ENCODE data around the gene LHX2.
A peak's percentile ranks its signal among the peaks of the same experiment; 100 is the strongest.

Gene LHX2

DNA sequence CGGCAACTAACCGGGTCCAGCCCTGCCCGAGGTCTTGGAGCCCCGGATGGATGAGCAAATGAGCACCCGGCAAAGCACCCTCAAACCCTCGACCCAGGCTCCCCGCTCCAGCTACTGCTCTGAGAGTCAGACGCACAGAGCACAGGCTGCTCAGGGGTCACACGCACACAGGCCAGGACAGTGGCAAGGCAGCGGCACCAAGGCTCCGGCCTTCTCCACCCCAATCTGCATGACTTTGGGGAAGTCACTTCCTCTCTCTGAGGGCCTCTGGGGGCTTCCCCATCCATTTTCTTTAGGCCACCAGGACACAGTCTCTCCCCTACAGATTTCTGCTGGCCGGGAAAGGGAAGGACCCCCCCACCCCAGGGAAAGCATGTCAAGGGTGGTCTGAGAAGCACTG lies 18.0 kb downstream of the LHX2 start:
- no peak overlapping the region for H3K4me3 ChIP-seq (ENCODE audit: low read length)
- TF ChIP-seq, protein P1, sequence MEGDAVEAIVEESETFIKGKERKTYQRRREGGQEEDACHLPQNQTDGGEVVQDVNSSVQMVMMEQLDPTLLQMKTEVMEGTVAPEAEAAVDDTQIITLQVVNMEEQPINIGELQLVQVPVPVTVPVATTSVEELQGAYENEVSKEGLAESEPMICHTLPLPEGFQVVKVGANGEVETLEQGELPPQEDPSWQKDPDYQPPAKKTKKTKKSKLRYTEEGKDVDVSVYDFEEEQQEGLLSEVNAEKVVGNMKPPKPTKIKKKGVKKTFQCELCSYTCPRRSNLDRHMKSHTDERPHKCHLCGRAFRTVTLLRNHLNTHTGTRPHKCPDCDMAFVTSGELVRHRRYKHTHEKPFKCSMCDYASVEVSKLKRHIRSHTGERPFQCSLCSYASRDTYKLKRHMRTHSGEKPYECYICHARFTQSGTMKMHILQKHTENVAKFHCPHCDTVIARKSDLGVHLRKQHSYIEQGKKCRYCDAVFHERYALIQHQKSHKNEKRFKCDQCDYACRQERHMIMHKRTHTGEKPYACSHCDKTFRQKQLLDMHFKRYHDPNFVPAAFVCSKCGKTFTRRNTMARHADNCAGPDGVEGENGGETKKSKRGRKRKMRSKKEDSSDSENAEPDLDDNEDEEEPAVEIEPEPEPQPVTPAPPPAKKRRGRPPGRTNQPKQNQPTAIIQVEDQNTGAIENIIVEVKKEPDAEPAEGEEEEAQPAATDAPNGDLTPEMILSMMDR (conservative IDR thresholded peaks at IDR 0.05; ENCODE audit: low read length): no peak
- no peak for DNase-seq (ENCODE audit: low read depth)

DNA sequence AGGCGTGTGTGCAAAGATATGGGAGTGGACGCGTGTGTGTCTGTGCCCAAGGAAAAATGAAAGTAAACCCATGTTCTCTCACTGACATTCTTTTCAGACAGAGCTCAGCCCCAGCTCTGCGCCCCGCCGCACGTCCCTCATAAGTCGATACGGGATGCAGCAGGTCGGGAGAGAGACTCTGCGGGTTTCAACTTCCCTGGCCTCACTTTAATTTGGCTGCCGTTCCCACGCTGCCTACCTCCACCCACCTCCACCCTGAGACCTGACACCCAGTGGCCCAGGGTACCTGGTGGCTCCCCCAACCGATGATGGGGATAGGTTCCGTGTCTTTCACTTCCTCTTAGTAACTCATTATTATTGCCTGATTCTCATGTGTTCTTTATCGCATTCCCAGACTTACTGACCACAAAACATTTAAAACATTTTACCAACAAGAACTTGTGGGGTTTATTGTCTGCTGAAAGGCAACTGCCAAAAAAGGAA lies 19.4 kb downstream of the LHX2 start:
- TF ChIP-seq, protein P1 (conservative IDR thresholded peaks at IDR 0.05; ENCODE audit: low read length): no peak
- H3K4me3 ChIP-seq (ENCODE audit: low read length): peak overlapping the region; percentile 55
- DNase-seq (ENCODE audit: low read depth): peak; percentile 82

DNA sequence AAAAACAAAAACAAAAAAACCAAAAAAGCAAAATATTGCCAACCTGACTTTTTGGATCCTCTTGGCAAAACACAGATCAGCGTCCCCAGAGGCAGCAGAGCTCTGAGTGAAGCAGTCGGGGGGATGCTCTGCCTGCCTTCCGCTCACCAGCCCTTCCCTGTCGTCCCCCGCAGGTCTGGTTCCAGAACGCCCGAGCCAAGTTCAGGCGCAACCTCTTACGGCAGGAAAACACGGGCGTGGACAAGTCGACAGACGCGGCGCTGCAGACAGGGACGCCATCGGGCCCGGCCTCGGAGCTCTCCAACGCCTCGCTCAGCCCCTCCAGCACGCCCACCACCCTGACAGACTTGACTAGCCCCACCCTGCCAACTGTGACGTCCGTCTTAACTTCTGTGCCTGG lies 20.7 kb downstream of the LHX2 start:
- DNase-seq (ENCODE audit: low read depth): no peak
- no peak overlapping the region for H3K4me3 ChIP-seq (ENCODE audit: low read length)
- TF ChIP-seq, protein P1 (conservative IDR thresholded peaks at IDR 0.05; ENCODE audit: low read length): no peak

DNA sequence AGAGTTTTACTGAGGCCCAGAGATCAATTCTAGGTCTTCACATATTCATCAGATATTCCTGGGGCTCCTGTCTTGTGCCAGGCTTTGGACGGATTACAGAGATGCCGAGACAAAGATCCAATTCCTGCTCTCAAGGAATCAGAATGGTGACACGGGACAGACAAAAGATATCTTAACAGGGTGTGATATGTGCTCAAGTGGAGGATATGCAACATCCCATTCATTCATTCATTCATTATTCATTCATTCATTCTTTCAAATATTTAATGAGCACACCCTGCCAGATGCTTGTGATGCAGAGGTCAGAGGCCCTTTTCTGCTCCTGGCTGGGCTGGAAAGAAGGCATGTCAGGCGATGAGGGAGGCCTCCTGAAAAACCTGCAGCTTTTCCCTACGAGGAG lies 21.8 kb downstream of the LHX2 start:
- DNase-seq (ENCODE audit: low read depth): no peak
- no peak overlapping the region for H3K4me3 ChIP-seq (ENCODE audit: low read length)
- TF ChIP-seq, protein P1 (conservative IDR thresholded peaks at IDR 0.05; ENCODE audit: low read length): no peak

DNA sequence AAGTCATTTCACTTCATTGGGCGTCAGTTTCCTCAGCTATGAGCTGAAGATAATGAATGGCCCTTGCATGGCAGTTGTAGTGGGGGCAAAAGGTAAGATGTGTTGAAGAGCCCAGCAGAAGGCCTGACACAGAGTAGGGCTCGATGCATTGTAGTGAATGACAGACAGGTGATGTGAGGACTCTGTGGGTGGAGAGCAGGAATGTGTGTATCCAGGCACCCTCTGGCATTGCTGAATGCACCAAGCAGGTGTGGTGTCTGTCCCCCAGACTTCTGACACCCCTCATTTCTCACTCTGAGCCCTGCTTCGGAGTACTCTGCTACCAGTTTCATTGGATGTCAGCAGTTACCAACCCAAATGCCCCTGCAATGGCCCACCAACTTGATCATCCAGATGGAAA lies 22.4 kb downstream of the LHX2 start:
- DNase-seq (ENCODE audit: low read depth): no peak
- TF ChIP-seq, protein P1 (conservative IDR thresholded peaks at IDR 0.05; ENCODE audit: low read length): no peak
- H3K4me3 ChIP-seq (ENCODE audit: low read length): no peak overlapping the region

DNA sequence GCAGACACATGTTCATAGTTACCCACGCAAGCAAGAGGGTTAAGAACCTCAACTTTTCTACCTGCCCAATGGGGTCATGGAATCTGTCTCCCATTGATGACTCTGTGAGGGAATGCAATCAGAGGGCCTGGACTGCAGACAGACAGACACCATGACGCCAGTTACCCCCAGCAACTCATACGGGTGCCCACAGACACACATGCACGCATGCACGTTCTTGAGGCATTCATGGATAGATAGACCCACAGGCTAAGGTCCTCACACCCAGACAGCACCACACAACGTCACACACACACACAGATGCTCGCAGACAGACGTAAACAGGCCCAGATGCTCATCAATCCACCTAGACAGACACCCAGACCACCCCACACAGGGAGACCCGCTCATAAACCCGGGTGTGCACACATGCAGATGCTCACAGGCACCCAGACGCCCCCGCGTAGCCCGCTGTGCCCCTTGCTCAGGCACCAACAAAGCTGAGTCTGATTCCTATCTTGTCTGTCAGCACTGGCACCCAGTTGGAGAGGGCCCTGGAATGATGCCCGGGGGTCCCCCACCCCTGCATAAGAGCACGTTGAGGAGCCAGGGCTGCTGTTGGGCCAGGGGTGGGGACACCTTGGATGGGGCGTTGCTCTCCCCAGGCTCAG lies 23.6 kb downstream of the LHX2 start:
- no peak overlapping the region for H3K4me3 ChIP-seq (ENCODE audit: low read length)
- no peak for DNase-seq (ENCODE audit: low read depth)
- TF ChIP-seq, protein P1 (conservative IDR thresholded peaks at IDR 0.05; ENCODE audit: low read length): no peak

DNA sequence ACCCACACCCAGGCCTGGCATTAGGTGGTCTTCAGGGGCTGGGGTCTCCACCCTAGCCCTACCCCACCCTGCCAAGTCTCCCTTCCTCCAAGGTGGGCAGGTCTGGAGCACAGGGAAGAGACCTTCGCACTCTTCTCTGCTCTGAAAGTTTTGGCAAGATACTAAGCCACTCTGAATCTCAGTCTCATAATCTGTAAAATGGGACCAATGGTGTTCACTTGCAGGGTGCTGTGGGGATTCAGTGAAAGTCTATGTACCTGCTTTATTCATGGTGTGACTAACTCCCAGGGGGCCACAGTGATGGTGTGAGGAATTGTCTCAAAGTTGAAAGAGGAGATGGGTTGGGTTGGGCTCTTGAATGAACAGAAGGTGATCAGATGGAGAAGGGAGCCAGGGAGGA lies 25.0 kb downstream of the LHX2 start:
- H3K4me3 ChIP-seq (ENCODE audit: low read length): no peak overlapping the region
- TF ChIP-seq, protein P1 (conservative IDR thresholded peaks at IDR 0.05; ENCODE audit: low read length): no peak
- no peak for DNase-seq (ENCODE audit: low read depth)
